HG02852 (cell line): ENCODE measurements around the gene STOX2.

Experiments
- ATAC-seq: cut with Tn5 transposase; IDR thresholded peaks from one replicate; pipeline ENCODE4 v1.9.1; 2021; ENCODE audit warnings: mild to moderate bottlenecking, moderate library complexity; ENCODE audit not compliant: unreplicated experiment

STOX2 gene

GRCh38 chr4:184066584-184067300 is 161.6 kb downstream of the STOX2 start:
- no peak for ATAC-seq

- ATAC-seq = no peak
These were observed 162.9 kb downstream of the STOX2 start for GRCh38 chr4:184067931-184068554.
